ENCODE measurements around the gene RXFP4. TPM values are rescaled to one million over a fixed set of nuclear protein-coding genes. Genes with fewer than 3 reads are reported as not detected.

RXFP4 gene
- total RNA-seq, 4 donors from 2014 or later, result not detected

- no peak for TF ChIP-seq CTCF (IDR thresholded peaks at IDR 0.05)
- TF ChIP-seq POLR2A (IDR thresholded peaks at IDR 0.05), result no peak
- intact Hi-C loops (cut with DNase I; ENCODE audit: low total_unique reads), result no loop called here
- H3K36me3 ChIP-seq, result no peaks in the 10 kb centered on the region
These were observed 27.3 kb upstream of the RXFP4 start for GRCh38 chr1:155913969-155914757.

GRCh38 chr1:155918660-155919059 lies 22.8 kb upstream of the RXFP4 start:
- no peaks in the 10 kb centered on the region for H3K4me1 ChIP-seq
- intact Hi-C loops (cut with DNase I; ENCODE audit: low total_unique reads), result no loop called here
- TF ChIP-seq POLR2A (IDR thresholded peaks at IDR 0.05), result no peak
- TF ChIP-seq CTCF (IDR thresholded peaks at IDR 0.05), result no peak
- H3K36me3 ChIP-seq, result no peaks in the 10 kb centered on the region
- no peak for DNase-seq
- H3K9me3 ChIP-seq, result no peaks in the 10 kb centered on the region
- no peak overlapping the region for H3K4me3 ChIP-seq
- H3K27me3 ChIP-seq, result no peaks in the 10 kb centered on the region
- no peak overlapping the region for H3K27ac ChIP-seq

More at GRCh38 chr1:155913969-155914757, 27.3 kb upstream of the RXFP4 start:
- no peaks in the 10 kb centered on the region for H3K27me3 ChIP-seq
- no peak for DNase-seq
- no peak overlapping the region for H3K4me3 ChIP-seq
- no peak overlapping the region for H3K27ac ChIP-seq
- H3K9me3 ChIP-seq, result no peaks in the 10 kb centered on the region
- H3K4me1 ChIP-seq, result no peaks in the 10 kb centered on the region

- H3K36me3 ChIP-seq, result no peaks in the 10 kb centered on the region
- H3K4me1 ChIP-seq, result no peaks in the 10 kb centered on the region
- no peak overlapping the region for H3K4me3 ChIP-seq
- no peak overlapping the region for H3K27ac ChIP-seq
- TF ChIP-seq POLR2A (IDR thresholded peaks at IDR 0.05), result no peak
- no peak for TF ChIP-seq CTCF (IDR thresholded peaks at IDR 0.05)
- intact Hi-C loops (cut with DNase I; ENCODE audit: low total_unique reads), result no loop called here
- no peaks in the 10 kb centered on the region for H3K27me3 ChIP-seq
- H3K9me3 ChIP-seq, result no peaks in the 10 kb centered on the region
- DNase-seq, result no peak
These were observed 21.6 kb upstream of the RXFP4 start for GRCh38 chr1:155919801-155920200.

- Histone ChIP-seq H3K27ac (no peak overlapping the region), H3K4me3 (no peak overlapping the region), H3K4me1 (no peaks in the 10 kb centered on the region), H3K27me3 (no peaks in the 10 kb centered on the region), H3K9me3 (no peaks in the 10 kb centered on the region), H3K36me3 (no peaks in the 10 kb centered on the region)
- DNase-seq, result no peak
- intact Hi-C loops (cut with DNase I; ENCODE audit: low total_unique reads), result no loop called here
- TF ChIP-seq CTCF (IDR thresholded peaks at IDR 0.05) (no peak), POLR2A (IDR thresholded peaks at IDR 0.05) (no peak)
These were observed 20.7 kb upstream of the RXFP4 start for GRCh38 chr1:155920717-155921116.

GRCh38 chr1:155925506-155925905 lies 15.9 kb upstream of the RXFP4 start:
- TF ChIP-seq CTCF (IDR thresholded peaks at IDR 0.05) (no peak), POLR2A (IDR thresholded peaks at IDR 0.05) (no peak)
- intact Hi-C loops (cut with DNase I; ENCODE audit: low total_unique reads), result no loop called here
- no peak for DNase-seq

More at GRCh38 chr1:155925506-155925905, 15.9 kb upstream of the RXFP4 start:
- Histone ChIP-seq H3K9me3 (no peaks in the 10 kb centered on the region), H3K4me1 (peaks cover 0 to 3% of the 10 kb centered on the region in 2 donors), H3K27ac (no peak overlapping the region), H3K4me3 (no peak overlapping the region), H3K36me3 (no peaks in the 10 kb centered on the region), H3K27me3 (no peaks in the 10 kb centered on the region)
